Fibroblast of skin of scalp (primary cell): ENCODE measurements around the gene NAB1. TPM values are rescaled to one million over a fixed set of nuclear protein-coding genes. Genes with fewer than 3 reads are reported as not detected.
"Not testable (repeated sequence)": the region's sequence is repeated elsewhere in the genome, so short reads cannot be mapped to it uniquely, and the experiment has no call there.

Experiments
- DNase-seq: peaks from one replicate; pipeline ENCODE4 v3.0.0-alpha.2; 2013
- polyA plus RNA-seq, 2 experiments: library from polyadenylated mRNA; unstranded; fragments of 120-200 nt; gene quantifications; one replicate each; pipeline ENCODE4 v1.2.1, GENCODE V29; 2013; ENCODE audit not compliant: insufficient read length in 2 of 2

The NAB1 gene
- polyA plus RNA-seq (2013, experiment 1 of 2; ENCODE audit: insufficient read length): 16.9 TPM
- 18.0 TPM for polyA plus RNA-seq (2013, experiment 2 of 2; ENCODE audit: insufficient read length)

- DNase-seq: peak; percentile 36
Measured at GRCh38 chr2:190649035-190649797, at the start of gene NAB1. NAB1 (plus strand) TSS chr2:190649083; CDS start chr2:190659177, 10,094 bp downstream.

GRCh38 chr2:190599546-190600220, 49.2 kb upstream of the NAB1 start:
- DNase-seq: no peak

DNA sequence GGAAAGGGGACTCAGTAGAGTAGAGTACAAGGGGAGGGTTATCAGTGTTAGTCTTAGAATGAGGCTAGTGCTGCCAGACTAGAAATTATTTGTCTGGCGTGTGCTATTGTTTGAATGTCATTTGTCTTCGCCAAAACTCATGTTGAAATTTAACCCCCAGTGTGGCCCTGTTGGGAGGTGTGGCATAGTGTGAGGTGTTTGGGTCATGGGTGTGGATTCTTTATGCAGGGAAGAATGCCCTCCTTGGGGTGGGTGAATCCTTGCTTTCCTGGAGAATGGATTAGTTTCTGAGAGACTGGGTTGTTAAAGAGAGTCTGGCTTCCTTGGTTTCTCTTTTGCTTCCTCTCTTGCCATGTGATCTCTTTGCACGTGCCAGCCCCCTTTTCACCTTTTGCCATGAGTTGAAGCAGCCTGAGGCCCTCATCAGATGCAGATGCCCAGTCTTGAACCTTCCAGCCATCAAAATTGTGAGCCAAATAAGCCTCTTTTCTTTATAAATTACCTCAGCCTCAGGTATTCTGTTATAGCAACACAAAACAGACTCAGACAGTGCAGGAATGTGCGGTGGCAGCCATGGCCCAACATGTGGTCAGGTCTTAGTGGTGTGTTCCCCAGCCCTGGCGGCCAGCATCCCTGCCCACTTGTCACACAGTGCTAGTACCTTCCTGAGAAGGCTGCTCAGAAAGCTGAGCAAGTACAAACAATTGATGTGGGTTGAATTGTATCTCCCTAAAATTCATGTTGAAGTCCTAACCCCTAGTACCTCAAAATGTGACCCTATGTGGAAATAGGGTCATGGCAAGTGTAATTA, 48.4 kb upstream of the NAB1 start:
- no peak for DNase-seq

- peak; percentile 9 for DNase-seq
Measured at GRCh38 chr2:190603374-190603773, 45.5 kb upstream of the NAB1 start.

GRCh38 chr2:190607014-190607597, 41.8 kb upstream of the NAB1 start:
- DNase-seq: peak; percentile 44

- peak; percentile 68 for DNase-seq
Measured at GRCh38 chr2:190607657-190608357, 41.1 kb upstream of the NAB1 start.

GRCh38 chr2:190608863-190609262, 40.0 kb upstream of the NAB1 start:
- not testable (repeated sequence) for DNase-seq

DNA sequence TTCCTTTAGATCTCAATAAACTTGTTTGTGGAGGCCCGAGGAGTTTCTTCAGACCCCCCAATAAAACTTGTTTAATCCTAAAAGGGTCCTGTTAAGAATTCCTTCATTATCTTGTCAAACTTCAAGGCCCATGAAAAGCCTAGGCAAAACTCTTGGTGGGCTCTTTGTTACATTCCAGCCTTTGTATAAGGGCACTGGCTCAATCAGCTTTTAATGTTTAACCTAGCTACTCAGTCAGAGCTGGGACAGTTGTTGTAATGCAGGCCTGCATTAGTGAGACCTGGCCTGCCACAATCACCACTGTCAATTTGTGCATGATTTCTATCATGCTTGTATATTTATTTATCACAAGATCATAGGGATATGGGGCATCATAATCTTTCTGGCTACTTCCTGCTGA, 39.5 kb upstream of the NAB1 start:
- not testable (repeated sequence) for DNase-seq

GRCh38 chr2:190610528-190610927, 38.4 kb upstream of the NAB1 start:
- DNase-seq: not testable (repeated sequence)

DNA sequence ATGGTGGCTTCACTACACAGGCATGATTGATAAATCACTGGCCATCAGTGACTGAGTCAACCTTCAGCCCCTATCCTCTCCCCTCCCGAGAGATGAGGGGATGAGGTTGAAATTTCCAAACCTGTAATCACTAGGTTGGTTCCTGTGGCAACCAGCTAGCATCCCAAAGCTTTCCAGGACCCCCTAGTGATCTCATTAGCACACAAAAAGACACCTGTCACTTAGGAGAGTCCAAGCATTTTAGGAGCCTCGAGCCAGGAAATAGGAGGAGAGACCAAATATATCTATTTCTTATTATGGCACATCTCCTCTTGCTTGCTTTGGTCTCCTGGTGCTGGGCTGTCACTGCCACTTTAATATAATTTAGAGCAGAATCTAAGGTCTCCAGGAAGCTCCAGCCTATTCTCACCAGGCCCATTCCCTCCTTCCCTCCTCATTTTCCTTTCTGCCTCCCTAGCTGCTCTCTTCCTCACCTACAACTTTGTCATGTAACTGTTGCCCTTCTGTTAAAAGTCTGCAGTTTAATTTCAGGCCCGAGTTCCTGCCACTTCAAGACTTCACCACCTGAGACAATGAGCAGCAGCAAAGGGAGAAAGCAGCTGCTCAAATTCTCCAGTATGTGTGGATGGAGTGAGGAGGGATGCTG, 33.2 kb upstream of the NAB1 start:
- no peak for DNase-seq

- DNase-seq: no peak
Measured at GRCh38 chr2:190618030-190618429, 30.9 kb upstream of the NAB1 start.

GRCh38 chr2:190625691-190626090, 23.2 kb upstream of the NAB1 start:
- no peak for DNase-seq

DNA sequence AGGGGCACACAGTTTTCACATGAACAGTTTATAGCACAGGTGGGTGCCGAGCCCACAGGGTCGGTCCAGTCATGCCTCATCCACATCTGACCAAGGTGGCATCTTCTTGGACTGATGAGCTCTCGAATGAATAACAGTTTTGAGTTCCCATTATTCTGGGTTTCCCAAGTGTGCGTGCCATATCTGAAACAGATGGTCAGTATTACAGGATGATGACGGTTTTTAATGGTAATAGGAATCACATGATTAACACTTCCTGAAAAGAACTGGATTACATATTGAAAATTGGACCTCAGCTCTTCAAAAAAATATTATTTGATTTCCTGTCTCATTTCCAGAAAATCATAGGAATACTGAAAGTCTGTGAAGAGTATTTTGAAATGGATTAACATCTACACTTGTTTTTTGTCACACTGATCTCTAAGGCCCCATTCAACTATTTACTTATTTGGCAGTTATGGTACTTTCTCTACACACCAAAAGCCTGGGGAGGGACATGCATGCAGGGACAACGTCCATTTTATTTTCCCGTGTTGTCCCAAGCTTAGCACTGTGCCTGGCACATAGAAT, 22.2 kb upstream of the NAB1 start:
- DNase-seq: no peak

- DNase-seq: no peak
Measured at GRCh38 chr2:190627448-190628412, 21.2 kb upstream of the NAB1 start.

- no peak for DNase-seq
Measured at GRCh38 chr2:190628591-190629319, 20.1 kb upstream of the NAB1 start.

GRCh38 chr2:190634381-190634780, 14.5 kb upstream of the NAB1 start:
- no peak for DNase-seq

DNA sequence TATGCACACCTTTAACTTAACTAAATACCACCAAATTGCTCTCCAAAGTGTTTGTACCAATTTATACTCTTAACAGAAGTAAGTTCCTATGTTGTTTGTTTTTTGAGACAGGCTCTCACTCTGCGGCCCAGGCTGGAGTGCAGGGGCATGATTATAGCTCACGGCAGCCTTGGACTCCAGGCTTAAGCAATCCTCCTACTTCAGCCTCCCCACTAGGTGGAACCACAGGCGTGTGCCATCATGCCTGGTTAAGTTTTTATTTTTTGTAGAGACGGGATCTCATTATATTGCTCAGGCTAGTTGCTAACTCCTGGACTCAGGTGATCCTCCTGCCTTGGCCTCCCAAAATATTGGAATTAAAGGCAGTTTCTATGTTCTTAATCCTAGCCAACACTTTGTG, 13.1 kb upstream of the NAB1 start:
- DNase-seq: no peak

GRCh38 chr2:190636361-190636760, 12.5 kb upstream of the NAB1 start:
- DNase-seq: peak; percentile 70

- DNase-seq: peak; percentile 33
Measured at GRCh38 chr2:190637281-190637734, 11.6 kb upstream of the NAB1 start.
